HG03342 (cell line): ENCODE results near the gene IFNL2.

Experiments used
- ATAC-seq: cut with Tn5 transposase; IDR thresholded peaks from one replicate; pipeline ENCODE4 v1.9.1; 2021; ENCODE audit warnings: mild to moderate bottlenecking, moderate library complexity; ENCODE audit not compliant: unreplicated experiment

Gene IFNL2

GRCh38 chr19:39316627-39317321 lies 48.6 kb downstream of the IFNL2 start:
- no peak for ATAC-seq

DNA sequence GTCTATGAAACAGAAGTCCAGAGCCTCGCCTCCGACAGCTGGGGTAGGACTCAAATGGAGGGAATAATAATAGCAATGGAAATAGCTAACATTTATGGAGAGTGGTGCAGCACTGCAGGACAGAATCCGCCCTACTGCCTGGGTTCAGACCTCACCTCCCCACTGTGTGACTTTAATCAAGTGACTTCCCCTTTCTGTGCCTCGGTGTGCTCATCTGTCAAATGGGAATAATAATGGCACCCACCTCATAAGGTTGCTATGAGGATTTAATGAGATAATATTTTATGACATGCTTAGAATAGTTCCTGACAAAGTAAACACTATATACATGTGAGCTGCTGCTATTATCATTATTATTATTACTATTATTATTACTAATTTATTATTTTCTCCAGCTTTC lies 49.3 kb downstream of the IFNL2 start:
- no peak for ATAC-seq

- ATAC-seq, result no peak
Observed at GRCh38 chr19:39318071-39318470, 49.9 kb downstream of the IFNL2 start.

GRCh38 chr19:39318690-39319089 lies 50.5 kb downstream of the IFNL2 start:
- no peak for ATAC-seq

DNA sequence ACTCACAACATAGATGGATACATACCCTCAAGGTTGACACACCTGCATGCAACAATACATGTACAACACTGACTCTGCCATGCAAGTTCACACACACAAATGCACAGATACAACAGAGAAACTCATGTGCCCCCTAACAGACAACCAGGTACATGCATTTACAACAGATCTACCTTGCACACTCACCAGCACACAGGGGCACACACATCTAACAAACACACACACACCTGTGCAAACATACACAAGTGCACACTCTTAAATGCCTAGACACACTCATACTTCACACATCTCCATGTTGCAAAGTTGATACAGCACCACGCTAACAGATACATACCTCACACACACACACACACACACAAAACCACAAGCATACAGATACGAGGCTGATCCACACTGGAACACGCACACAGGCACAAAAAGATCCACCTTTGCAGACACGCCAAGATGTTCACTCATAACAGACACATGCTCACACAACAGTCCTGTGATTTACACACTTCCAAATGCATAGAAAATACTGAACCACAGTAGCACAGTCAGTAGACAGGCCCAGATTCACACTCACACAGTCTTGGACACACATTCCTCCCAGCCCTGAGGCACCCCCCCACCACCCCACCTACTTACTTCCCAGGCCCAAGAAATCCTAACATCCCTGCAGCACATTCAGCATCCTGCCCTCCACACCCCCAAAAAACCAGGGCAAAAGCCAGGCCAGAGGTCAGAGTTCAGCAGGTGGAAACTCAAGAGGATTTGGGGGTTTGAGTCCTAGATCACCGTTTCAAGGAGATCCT lies 51.1 kb downstream of the IFNL2 start:
- no peak for ATAC-seq
